WERI-Rb-1 (cell line): ENCODE data around the gene C6orf89.
A peak's percentile ranks its signal among the peaks of the same experiment; 100 is the strongest.

Experiments
- DNase-seq: peaks from one replicate; pipeline ENCODE4 v3.0.0-alpha.2; 2020
- H3K27ac ChIP-seq: fragments of 250-450 bp; sonication (Bioruptor Pico); 2 replicates; pipeline ENCODE4 v1.5.1; 2020; ENCODE audit warnings: mild to moderate bottlenecking, moderate library complexity
- H3K27me3 ChIP-seq: fragments of 250-450 bp; sonication (Bioruptor Pico); 2 replicates; pipeline ENCODE4 v1.5.1; 2021; ENCODE audit warnings: mild to moderate bottlenecking, low read depth, moderate library complexity; ENCODE audit not compliant: insufficient read depth, severe bottlenecking
- H3K36me3 ChIP-seq: fragments of 250-450 bp; sonication (Bioruptor Pico); 2 replicates; pipeline ENCODE4 v1.5.1; 2020; ENCODE audit warnings: mild to moderate bottlenecking, moderate library complexity
- H3K4me3 ChIP-seq: 2 replicates; pipeline ENCODE4 v1.5.1; 2011; ENCODE audit warnings: low read depth, mild to moderate bottlenecking, control low read depth, low read length
- H3K9me3 ChIP-seq: fragments of 250-450 bp; sonication (Bioruptor Pico); 2 replicates; pipeline ENCODE4 v1.5.1; 2021; ENCODE audit warnings: mild to moderate bottlenecking, moderate library complexity; ENCODE audit not compliant: severe bottlenecking
- CTCF ChIP-seq: IDR thresholded peaks from 2 replicates; pipeline ENCODE4 v1.5.1; 2011; ENCODE audit warnings: low read depth, mild to moderate bottlenecking, control low read depth, inconsistent platforms, low read length

The C6orf89 gene

GRCh38 chr6:36885461-36886401 lies at the start of gene C6orf89:
Gene C6orf89, plus strand, starts transcription at chr6:36885952. Its CDS starts 13,493 bp downstream, at chr6:36899445.
- DNase-seq = peak; percentile 100
- peak; percentile 93 for TF ChIP-seq CTCF
- Histone ChIP-seq H3K27me3 (no peaks in the 10 kb centered on the region), H3K4me3 (peak within 1 kb of the TSS; percentile 74), H3K9me3 (peaks cover 3% of the 10 kb centered on the region), H3K36me3 (no peaks in the 10 kb centered on the region), H3K27ac (peak within 1 kb of the TSS; percentile 74)

DNA sequence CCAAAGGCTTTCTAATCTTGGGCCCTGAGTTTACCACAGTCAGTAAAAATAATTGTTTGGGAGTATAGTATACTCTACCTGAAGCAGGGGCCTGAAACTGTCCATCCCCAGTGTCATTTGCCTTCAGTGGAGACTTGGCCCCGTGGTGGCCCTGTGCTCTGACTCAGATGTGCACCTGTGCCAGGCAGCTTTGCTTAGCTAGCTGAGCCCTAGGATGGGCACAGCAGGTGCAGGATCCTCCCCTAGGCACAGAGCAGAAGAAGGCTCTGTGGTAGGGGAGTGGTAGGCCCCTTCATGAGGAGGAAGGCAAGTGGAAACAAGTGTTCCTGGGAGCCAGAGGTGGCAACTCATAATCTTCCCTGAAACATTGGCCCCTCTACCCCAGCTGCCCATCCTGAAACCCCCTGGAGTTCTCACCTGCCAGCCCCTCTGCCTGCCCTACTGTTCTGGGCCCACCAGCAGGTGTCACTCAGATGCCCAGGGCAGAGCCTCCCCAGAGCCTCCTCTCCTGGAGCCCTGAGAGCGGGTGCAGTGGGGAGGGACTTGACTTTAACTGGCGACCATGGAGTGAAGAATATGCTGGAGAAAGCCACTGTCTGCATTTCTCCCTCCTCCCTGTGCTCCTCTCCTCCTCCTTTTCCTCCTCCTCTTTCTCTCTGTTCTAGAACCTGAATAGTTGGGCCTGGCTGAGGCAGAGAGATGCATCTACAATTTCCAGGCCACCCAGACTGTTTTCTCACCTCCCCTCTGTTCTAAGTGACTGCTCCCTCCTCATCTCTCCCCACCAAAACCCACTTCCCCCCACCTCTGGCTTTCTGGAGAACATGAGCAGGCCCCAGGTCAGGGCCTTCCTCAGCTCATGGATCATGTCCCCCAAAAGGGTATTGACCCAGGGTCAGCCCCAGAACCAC lies 49.4 kb upstream of the C6orf89 start:
- Histone ChIP-seq H3K4me3 (no peak overlapping the region), H3K9me3 (peaks cover 14% of the 10 kb centered on the region), H3K27ac (no peak overlapping the region), H3K27me3 (peaks cover 5% of the 10 kb centered on the region), H3K36me3 (no peaks in the 10 kb centered on the region)
- no peak for DNase-seq
- TF ChIP-seq CTCF = peak; percentile 45

- Histone ChIP-seq H3K4me3 (no peak overlapping the region), H3K9me3 (peaks cover 14% of the 10 kb centered on the region), H3K27me3 (peaks cover 5% of the 10 kb centered on the region), H3K36me3 (no peaks in the 10 kb centered on the region), H3K27ac (no peak overlapping the region)
- TF ChIP-seq CTCF = no peak
- DNase-seq = no peak
These were observed 48.8 kb upstream of the C6orf89 start for GRCh38 chr6:36837022-36837339.

- Histone ChIP-seq H3K4me3 (no peak overlapping the region), H3K36me3 (no peaks in the 10 kb centered on the region), H3K27me3 (peaks cover 5% of the 10 kb centered on the region), H3K9me3 (peaks cover 9% of the 10 kb centered on the region), H3K27ac (no peak overlapping the region)
- no peak for TF ChIP-seq CTCF
- no peak for DNase-seq
These were observed 48.1 kb upstream of the C6orf89 start for GRCh38 chr6:36837686-36838085.

DNA sequence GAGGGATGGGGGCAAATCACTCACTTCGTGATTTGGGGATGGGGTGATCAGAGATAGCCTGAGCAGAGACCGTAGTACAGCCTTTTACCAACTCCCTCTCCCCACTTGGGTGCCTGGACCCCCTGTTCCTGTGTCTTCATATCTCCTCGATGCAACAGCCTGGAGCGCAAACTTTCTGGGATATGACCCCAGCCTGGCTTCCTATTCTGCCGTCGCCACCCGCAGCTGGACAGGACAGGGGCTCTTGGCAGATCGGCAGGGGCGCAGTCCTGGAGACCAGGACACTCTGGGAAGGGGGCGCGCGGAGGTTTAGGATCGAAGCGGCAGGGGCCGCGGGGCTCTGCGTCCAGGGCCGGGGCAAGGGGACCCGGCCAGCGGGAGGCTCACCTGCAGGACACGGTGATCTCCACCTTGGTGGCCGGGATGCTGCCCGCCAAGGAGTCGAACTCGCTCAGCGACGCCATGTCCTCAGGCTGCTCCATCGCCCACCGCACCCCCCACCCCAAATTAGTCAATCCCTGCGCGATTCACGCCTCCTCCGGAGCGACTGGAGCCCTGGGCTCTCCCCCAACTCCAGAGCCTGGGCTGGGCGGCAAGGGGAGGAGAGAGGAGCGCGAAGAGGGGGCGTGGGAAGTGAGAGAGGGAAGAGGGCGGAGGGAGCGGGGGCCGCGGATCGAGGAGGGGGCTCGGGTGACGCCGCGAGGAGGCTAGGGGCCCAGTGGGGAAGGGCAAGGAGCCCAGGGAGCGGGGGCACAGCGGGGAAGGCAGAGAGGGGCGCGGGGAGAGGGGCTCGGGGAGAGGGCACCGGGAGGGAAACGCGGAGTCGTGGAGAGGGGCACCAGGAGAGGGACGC lies 46.6 kb upstream of the C6orf89 start, which contains the start of gene CPNE5:
Gene CPNE5, minus strand, starts transcription at position 549 of the 853 bp plus-strand sequence. Its CDS starts 67 bp downstream, at position 482.
- peak within 1 kb of the TSS; percentile 50 for H3K4me3 ChIP-seq
- H3K36me3 ChIP-seq = no peaks in the 10 kb centered on the region
- no peak within 1 kb of the TSS for H3K27ac ChIP-seq
- no peak for TF ChIP-seq CTCF
- H3K27me3 ChIP-seq = peaks cover 5% of the 10 kb centered on the region
- H3K9me3 ChIP-seq = no peaks in the 10 kb centered on the region
- DNase-seq = peak; percentile 58
